Measurements from ENCODE around the gene COL9A2.
A peak's percentile ranks its signal among the peaks of the same experiment; 100 is the strongest.

COL9A2 gene

GRCh38 chr1:40257688-40258444 lies 59.2 kb downstream of the COL9A2 start, which contains the start of gene ZMPSTE24:
TSS of gene ZMPSTE24 (plus strand) at chr1:40258236. CDS start at chr1:40258272, 36 bp downstream.
- DNase-seq (ENCODE audit: low spot score): peak; percentile 96

GRCh38 chr1:40257313-40257687 lies 59.8 kb downstream of the COL9A2 start:
- no peak for DNase-seq (ENCODE audit: low spot score)

GRCh38 chr1:40256401-40257084 lies 60.5 kb downstream of the COL9A2 start:
- no peak for DNase-seq (ENCODE audit: low spot score)

- no peak for DNase-seq (ENCODE audit: low spot score)
Observed at GRCh38 chr1:40255231-40255630, 61.9 kb downstream of the COL9A2 start.

- no peak for DNase-seq (ENCODE audit: low spot score)
Observed at GRCh38 chr1:40252601-40253000, 64.5 kb downstream of the COL9A2 start.

- no peak for DNase-seq (ENCODE audit: low spot score)
Observed at GRCh38 chr1:40251456-40251855, 65.6 kb downstream of the COL9A2 start.
